GM18520 (cell line): Measurements from ENCODE around the gene LIMA1.
A peak's percentile ranks its signal among the peaks of the same experiment; 100 is the strongest.
"Not testable (repeated sequence)": the region's sequence is repeated elsewhere in the genome, so short reads cannot be mapped to it uniquely, and the experiment has no call there.

Source experiments
- ATAC-seq: cut with Tn5 transposase; IDR thresholded peaks from one replicate; pipeline ENCODE4 v1.9.1; 2021; ENCODE audit not compliant: unreplicated experiment

LIMA1 gene

GRCh38 chr12:50248883-50249282, 34.4 kb downstream of the LIMA1 start:
- no peak for ATAC-seq

GRCh38 chr12:50248411-50248810, 34.9 kb downstream of the LIMA1 start:
- no peak for ATAC-seq

- ATAC-seq, result not testable (repeated sequence)
These were observed 35.7 kb downstream of the LIMA1 start for GRCh38 chr12:50247665-50248064.

- ATAC-seq, result peak; percentile 54
These were observed 36.3 kb downstream of the LIMA1 start for GRCh38 chr12:50246873-50247612.

- ATAC-seq, result no peak
These were observed 37.0 kb downstream of the LIMA1 start for GRCh38 chr12:50246197-50246865.

GRCh38 chr12:50243507-50243906, 39.8 kb downstream of the LIMA1 start:
- no peak for ATAC-seq

- ATAC-seq, result no peak
These were observed 40.5 kb downstream of the LIMA1 start for GRCh38 chr12:50242751-50243191.

- no peak for ATAC-seq
These were observed 42.1 kb downstream of the LIMA1 start for GRCh38 chr12:50241178-50241577.

- ATAC-seq, result no peak
These were observed 42.6 kb downstream of the LIMA1 start for GRCh38 chr12:50240792-50241114.

GRCh38 chr12:50240096-50240791, 43.1 kb downstream of the LIMA1 start:
- no peak for ATAC-seq

- no peak for ATAC-seq
These were observed 43.9 kb downstream of the LIMA1 start for GRCh38 chr12:50239355-50239891.

- ATAC-seq, result no peak
These were observed 49.0 kb downstream of the LIMA1 start for GRCh38 chr12:50234347-50234746.

GRCh38 chr12:50232771-50233209, 50.5 kb downstream of the LIMA1 start:
- no peak for ATAC-seq

GRCh38 chr12:50232206-50232605, 51.1 kb downstream of the LIMA1 start:
- ATAC-seq, result no peak

- ATAC-seq, result no peak
These were observed 52.0 kb downstream of the LIMA1 start for GRCh38 chr12:50231346-50231745.

- ATAC-seq, result no peak
These were observed 53.1 kb downstream of the LIMA1 start for GRCh38 chr12:50230217-50230616.

- no peak for ATAC-seq
These were observed 59.2 kb downstream of the LIMA1 start for GRCh38 chr12:50224026-50224692.

GRCh38 chr12:50222275-50222783, 61.0 kb downstream of the LIMA1 start:
- ATAC-seq, result no peak

GRCh38 chr12:50221228-50222008, 61.9 kb downstream of the LIMA1 start:
- no peak for ATAC-seq

GRCh38 chr12:50220363-50220995, 62.8 kb downstream of the LIMA1 start:
- ATAC-seq, result peak; percentile 39
